ENCODE measurements around the gene ANKMY2.

DNA sequence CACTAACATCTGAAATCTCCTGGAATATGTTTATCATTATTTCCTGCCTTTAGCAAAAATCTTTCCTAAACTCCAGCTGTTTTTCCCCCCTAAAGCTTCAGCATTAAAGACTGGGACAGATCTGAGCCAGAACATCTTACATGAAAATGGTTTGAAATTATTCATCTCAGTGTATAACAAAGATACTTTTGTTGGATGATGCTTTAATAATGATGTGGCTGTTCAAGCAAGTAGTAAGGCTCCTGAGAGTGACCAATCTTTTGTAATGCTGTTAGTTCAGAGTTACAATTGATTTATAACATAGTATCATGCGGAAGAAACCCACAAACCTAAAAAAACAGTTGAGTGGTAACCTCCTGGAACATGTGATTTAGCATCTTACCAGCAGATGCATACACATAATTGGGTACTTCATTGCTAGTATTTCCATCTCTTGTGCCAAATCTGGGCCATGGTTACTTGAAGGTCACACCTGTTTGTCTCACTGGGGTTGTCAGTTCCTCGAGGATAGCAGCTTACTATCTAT, 1.9 kb upstream of the ANKMY2 start:
- no peak for TF ChIP-seq CTCF (IDR thresholded peaks at IDR 0.05; ENCODE audit: low read depth, low read length, poor library complexity, severe bottlenecking)
- no peak for TF ChIP-seq EZH2phosphoT487 (IDR thresholded peaks at IDR 0.05; ENCODE audit: borderline replicate concordance, low read length)

All from DOHH2 (cell line).